ENCODE measurements around the gene TTLL5. TPM values are rescaled to one million over a fixed set of nuclear protein-coding genes. Genes with fewer than 3 reads are reported as not detected.

TTLL5 gene
- total RNA-seq, 3 donors from 2014 or later (not counting 1 experiment from before 2014, with no cell fraction given) = 27.1 to 34.3 (median 32.5) TPM

DNA sequence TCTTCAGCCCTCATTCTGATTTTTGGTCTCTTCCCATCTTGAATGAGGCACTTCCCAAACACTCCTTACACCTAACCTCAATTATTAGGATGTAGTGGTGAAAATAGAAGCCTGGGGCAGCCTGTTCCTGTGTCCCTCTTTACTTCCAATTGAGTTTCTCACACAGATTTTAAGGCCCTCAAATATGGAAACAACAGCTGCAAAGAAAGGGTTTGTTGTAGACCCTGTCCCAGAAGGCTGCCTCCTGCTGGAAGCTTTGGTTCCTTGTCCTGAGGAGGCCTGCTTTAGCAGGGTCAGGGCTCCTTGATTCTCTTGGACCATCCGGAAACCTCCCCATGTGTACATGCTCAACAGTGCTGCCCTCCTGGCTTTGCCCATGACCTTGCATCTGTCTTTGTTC, 219.5 kb downstream of the TTLL5 start:
- Mint-ChIP-seq H3K27ac (no peak overlapping the region), H3K4me3 (no peak overlapping the region), H3K36me3 (no peaks in the 10 kb centered on the region), H3K27me3 (ENCODE audit: low read depth in 2 of 2) (no peaks in the 10 kb centered on the region), H3K4me1 (peaks cover 8 to 9% of the 10 kb centered on the region in 2 donors), H3K9me3 (no peaks in the 10 kb centered on the region)
- TF ChIP-seq, protein P1, sequence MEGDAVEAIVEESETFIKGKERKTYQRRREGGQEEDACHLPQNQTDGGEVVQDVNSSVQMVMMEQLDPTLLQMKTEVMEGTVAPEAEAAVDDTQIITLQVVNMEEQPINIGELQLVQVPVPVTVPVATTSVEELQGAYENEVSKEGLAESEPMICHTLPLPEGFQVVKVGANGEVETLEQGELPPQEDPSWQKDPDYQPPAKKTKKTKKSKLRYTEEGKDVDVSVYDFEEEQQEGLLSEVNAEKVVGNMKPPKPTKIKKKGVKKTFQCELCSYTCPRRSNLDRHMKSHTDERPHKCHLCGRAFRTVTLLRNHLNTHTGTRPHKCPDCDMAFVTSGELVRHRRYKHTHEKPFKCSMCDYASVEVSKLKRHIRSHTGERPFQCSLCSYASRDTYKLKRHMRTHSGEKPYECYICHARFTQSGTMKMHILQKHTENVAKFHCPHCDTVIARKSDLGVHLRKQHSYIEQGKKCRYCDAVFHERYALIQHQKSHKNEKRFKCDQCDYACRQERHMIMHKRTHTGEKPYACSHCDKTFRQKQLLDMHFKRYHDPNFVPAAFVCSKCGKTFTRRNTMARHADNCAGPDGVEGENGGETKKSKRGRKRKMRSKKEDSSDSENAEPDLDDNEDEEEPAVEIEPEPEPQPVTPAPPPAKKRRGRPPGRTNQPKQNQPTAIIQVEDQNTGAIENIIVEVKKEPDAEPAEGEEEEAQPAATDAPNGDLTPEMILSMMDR (IDR thresholded peaks at IDR 0.05) = no peak
- peaks cover 4% of the 10 kb centered on the region for H3K36me3 ChIP-seq (ENCODE audit: control insufficient read depth, insufficient read depth, low read length)
- no peaks in the 10 kb centered on the region for H3K27me3 ChIP-seq (ENCODE audit: control insufficient read depth, insufficient read depth, low read length)
- no peaks in the 10 kb centered on the region for H3K9me3 ChIP-seq (ENCODE audit: control insufficient read depth, insufficient read depth, low read length)
- H3K4me3 ChIP-seq (ENCODE audit: low read length) = no peak overlapping the region
- no peak overlapping the region for H3K27ac ChIP-seq (ENCODE audit: low read length)
- intact Hi-C loops (cut with micrococcal nuclease) = no loop called here
- no peak for ATAC-seq
- 81% methylated on average over 1 of the region's 1 CpG for WGBS (ENCODE audit: insufficient coverage)
- no peaks in the 10 kb centered on the region for H3K4me1 ChIP-seq (ENCODE audit: control insufficient read depth, insufficient read depth, low read length)
- DNase-seq = peak in 1 of 2 donors; percentile 4

DNA sequence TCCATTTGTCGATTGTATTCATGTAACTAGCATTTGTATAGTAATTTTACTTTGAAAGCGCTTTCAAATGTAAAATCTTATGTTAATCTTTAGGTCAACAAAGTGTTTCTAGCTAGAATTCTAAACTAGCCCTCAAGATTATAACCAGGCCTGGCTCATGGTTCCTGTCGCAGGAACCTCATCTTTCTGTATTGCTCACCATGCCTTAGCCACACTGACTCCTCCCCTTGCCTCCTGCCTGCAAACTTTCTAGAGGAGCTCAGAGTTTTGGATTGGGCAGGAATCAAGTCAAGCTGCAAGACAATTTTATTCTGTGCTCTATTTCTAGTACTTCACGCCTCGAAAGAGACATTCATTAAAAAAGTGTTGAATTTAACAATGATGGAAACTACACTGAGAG, 220.9 kb downstream of the TTLL5 start:
- TF ChIP-seq, protein P1 (IDR thresholded peaks at IDR 0.05) = no peak
- Histone ChIP-seq H3K9me3 (ENCODE audit: control insufficient read depth, insufficient read depth, low read length) (no peaks in the 10 kb centered on the region), H3K4me1 (ENCODE audit: control insufficient read depth, insufficient read depth, low read length) (no peaks in the 10 kb centered on the region), H3K27me3 (ENCODE audit: control insufficient read depth, insufficient read depth, low read length) (no peaks in the 10 kb centered on the region), H3K27ac (ENCODE audit: low read length) (no peak overlapping the region), H3K36me3 (ENCODE audit: control insufficient read depth, insufficient read depth, low read length) (peaks cover 4% of the 10 kb centered on the region), H3K4me3 (ENCODE audit: low read length) (no peak overlapping the region)
- Mint-ChIP-seq H3K36me3 (no peaks in the 10 kb centered on the region), H3K27ac (no peak overlapping the region), H3K27me3 (ENCODE audit: low read depth in 2 of 2) (no peaks in the 10 kb centered on the region), H3K9me3 (no peaks in the 10 kb centered on the region), H3K4me1 (no peaks in the 10 kb centered on the region), H3K4me3 (no peak overlapping the region)
- intact Hi-C loops (cut with micrococcal nuclease) = no loop called here
- WGBS (ENCODE audit: insufficient coverage) = 95% methylated on average over 4 of the region's 5 CpGs
- DNase-seq (no peak), ATAC-seq (no peak)

DNA sequence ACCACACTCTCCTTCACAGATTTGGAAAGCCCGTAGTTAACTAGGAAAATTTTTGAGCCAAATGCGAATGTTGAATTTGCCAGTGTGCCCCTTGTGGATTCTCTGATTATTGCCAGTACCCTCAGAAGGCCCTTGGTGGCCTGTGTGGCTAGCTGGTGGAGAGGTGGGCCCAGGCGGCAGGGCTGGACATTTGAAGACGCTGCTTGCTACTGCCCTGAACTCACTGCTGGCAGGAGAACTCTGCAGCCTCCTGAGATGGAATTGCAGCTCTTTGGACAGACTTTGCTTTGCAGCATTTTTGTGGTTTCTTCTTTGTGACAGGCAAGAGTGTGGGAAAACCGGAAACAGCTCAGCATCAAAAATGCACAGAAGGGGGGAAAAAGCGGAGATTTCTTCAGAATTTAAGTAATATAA, 223.2 kb downstream of the TTLL5 start:
- Histone ChIP-seq H3K36me3 (ENCODE audit: control insufficient read depth, insufficient read depth, low read length) (peaks cover 4% of the 10 kb centered on the region), H3K27me3 (ENCODE audit: control insufficient read depth, insufficient read depth, low read length) (no peaks in the 10 kb centered on the region), H3K4me3 (ENCODE audit: low read length) (no peak overlapping the region), H3K9me3 (ENCODE audit: control insufficient read depth, insufficient read depth, low read length) (no peaks in the 10 kb centered on the region), H3K27ac (ENCODE audit: low read length) (no peak overlapping the region), H3K4me1 (ENCODE audit: control insufficient read depth, insufficient read depth, low read length) (no peaks in the 10 kb centered on the region)
- Mint-ChIP-seq H3K4me1 (no peaks in the 10 kb centered on the region), H3K27me3 (ENCODE audit: low read depth in 2 of 2) (no peaks in the 10 kb centered on the region), H3K36me3 (no peaks in the 10 kb centered on the region), H3K9me3 (no peaks in the 10 kb centered on the region), H3K27ac (no peak overlapping the region), H3K4me3 (no peak overlapping the region)
- 94% methylated on average over 6 of the region's 6 CpGs for WGBS (ENCODE audit: insufficient coverage)
- TF ChIP-seq, protein P1 (IDR thresholded peaks at IDR 0.05) = no peak
- intact Hi-C loops (cut with micrococcal nuclease) = no loop called here
- DNase-seq = no peak
- no peak for ATAC-seq

DNA sequence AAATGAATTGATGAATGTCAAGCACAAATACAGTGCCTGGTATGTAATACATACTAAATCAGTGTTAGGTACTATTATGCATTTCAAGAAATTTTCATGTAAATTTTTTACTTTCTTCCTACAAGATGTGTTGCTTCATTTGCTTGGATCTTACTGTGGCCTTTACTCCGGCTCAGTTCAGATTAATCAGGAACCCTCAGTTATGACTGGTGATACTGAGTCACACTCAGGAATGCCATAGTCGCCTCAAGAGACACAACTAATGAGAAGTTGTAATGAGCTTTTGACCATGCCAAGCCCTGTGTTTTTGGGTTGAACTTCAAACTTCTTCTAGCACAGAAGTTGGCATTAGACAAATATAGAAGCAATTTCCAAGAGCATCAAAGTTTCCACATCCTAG, 224.8 kb downstream of the TTLL5 start:
- H3K4me3 Mint-ChIP-seq = no peak overlapping the region
- no peaks in the 10 kb centered on the region for H3K4me1 Mint-ChIP-seq
- no peaks in the 10 kb centered on the region for H3K27me3 ChIP-seq (ENCODE audit: control insufficient read depth, insufficient read depth, low read length)
- H3K27ac Mint-ChIP-seq = no peak overlapping the region
- no peaks in the 10 kb centered on the region for H3K9me3 Mint-ChIP-seq
- intact Hi-C loops (cut with micrococcal nuclease) = no loop called here
- H3K27ac ChIP-seq (ENCODE audit: low read length) = no peak overlapping the region
- no peak for ATAC-seq
- 98% methylated on average over 2 of the region's 2 CpGs for WGBS (ENCODE audit: insufficient coverage)
- H3K36me3 ChIP-seq (ENCODE audit: control insufficient read depth, insufficient read depth, low read length) = peaks cover 4% of the 10 kb centered on the region
- H3K36me3 Mint-ChIP-seq = no peaks in the 10 kb centered on the region
- H3K4me3 ChIP-seq (ENCODE audit: low read length) = no peak overlapping the region
- H3K4me1 ChIP-seq (ENCODE audit: control insufficient read depth, insufficient read depth, low read length) = no peaks in the 10 kb centered on the region
- no peaks in the 10 kb centered on the region for H3K27me3 Mint-ChIP-seq (ENCODE audit: low read depth in 2 of 2)
- TF ChIP-seq, protein P1 (IDR thresholded peaks at IDR 0.05) = no peak
- no peaks in the 10 kb centered on the region for H3K9me3 ChIP-seq (ENCODE audit: control insufficient read depth, insufficient read depth, low read length)
- DNase-seq = no peak

Data from natural killer cell (primary cell).